Measurements from ENCODE around the gene DIP2C. TPM values are rescaled to one million over a fixed set of nuclear protein-coding genes. Genes with fewer than 3 reads are reported as not detected.
"Not testable (repeated sequence)": the region's sequence is repeated elsewhere in the genome, so short reads cannot be mapped to it uniquely, and the experiment has no call there.

The DIP2C gene
- total and polyA plus RNA-seq, 2 donors (not counting 1 experiment from before 2014, with no cell fraction given) = 1.3 to 1.9 TPM

GRCh38 chr10:513393-513792, 176.1 kb downstream of the DIP2C start:
- no peaks in the 10 kb centered on the region for H3K36me3 ChIP-seq (replicated peaks in 1 of 2; ENCODE audit: control extremely low read depth in 1 of 2, control insufficient read depth in 1 of 2, extremely low read depth in 1 of 2, insufficient read depth in 2 of 2, low read length in 1 of 2)
- H2AFZ ChIP-seq (ENCODE audit: insufficient read depth, low read depth, low read length, poor library complexity, severe bottlenecking) = no peak overlapping the region
- Mint-ChIP-seq H3K27ac (peak overlapping the region; percentile 76), H3K27me3 (peaks cover 19% of the 10 kb centered on the region), H3K9me3 (ENCODE audit: insufficient read depth) (no peaks in the 10 kb centered on the region), H3K4me3 (peak overlapping the region; percentile 86), H3K4me1 (peaks cover 14% of the 10 kb centered on the region)
- H3K27me3 ChIP-seq (replicated peaks in 1 of 4; ENCODE audit: control extremely low read depth in 1 of 4, control insufficient read depth in 3 of 4, insufficient read depth in 4 of 4, low read length in 3 of 4) = peaks cover 0 to 16% (median 3%) of the 10 kb centered on the region in 4 experiments
- intact Hi-C loops (cut with micrococcal nuclease) = loop anchor here (5.0 kb wide), 1 partner anchor 299 kb away; no protein-coding TSS in a partner anchor
- H4K20me1 ChIP-seq (ENCODE audit: control insufficient read depth, insufficient read depth, low read length, poor library complexity, severe bottlenecking) = no peaks in the 10 kb centered on the region
- H3K4me1 ChIP-seq (ENCODE audit: control insufficient read depth in 2 of 2, insufficient read depth in 2 of 2, low read length in 2 of 2) = peaks cover 8 to 18% of the 10 kb centered on the region in 2 donors
- TF ChIP-seq CTCF (IDR thresholded peaks at IDR 0.05) (no peak), EZH2 (IDR thresholded peaks at IDR 0.05; ENCODE audit: borderline replicate concordance, insufficient read depth, low read depth, low read length, poor library complexity, severe bottlenecking) (no peak)
- 77% methylated on average over 16 of the region's 18 CpGs for WGBS (ENCODE audit: insufficient coverage)
- no peak for DNase-seq
- no peak overlapping the region for H3K9ac ChIP-seq (ENCODE audit: low read length)
- H3K4me2 ChIP-seq (replicated peaks; ENCODE audit: low read depth, low read length, poor library complexity, severe bottlenecking) = peak overlapping the region; percentile 20
- H3K27ac ChIP-seq (ENCODE audit: low read length in 2 of 2) = no peak overlapping the region
- ChIA-PET CTCF (interaction anchor here (0.6 to 1.0 kb wide), 4 partner anchors 8 to 111 kb away, joined by 3 to 5 read pairs (median 3); no protein-coding TSS in a partner anchor), POLR2A (no interaction called here)
- H3K9me3 ChIP-seq (ENCODE audit: control extremely low read depth in 1 of 3, control insufficient read depth in 2 of 3, insufficient read depth in 1 of 3, low read length in 2 of 3) = no peaks in the 10 kb centered on the region
- ATAC-seq (ENCODE audit: low read depth) = no peak
- H3K79me2 ChIP-seq (ENCODE audit: control insufficient read depth, insufficient read depth, low read length) = no peaks in the 10 kb centered on the region
- peak overlapping the region in 1 of 5 experiments; percentile 35 for H3K4me3 ChIP-seq (ENCODE audit: control extremely low read depth in 1 of 5, extremely low read depth in 1 of 5, insufficient read depth in 1 of 5, low read depth in 2 of 5, low read length in 4 of 5)

- H3K79me2 ChIP-seq (ENCODE audit: control insufficient read depth, insufficient read depth, low read length); DNase-seq; H3K9me3 Mint-ChIP-seq (ENCODE audit: insufficient read depth); H3K36me3 ChIP-seq (replicated peaks in 1 of 2; ENCODE audit: control extremely low read depth in 1 of 2, control insufficient read depth in 1 of 2, extremely low read depth in 1 of 2, insufficient read depth in 2 of 2, low read length in 1 of 2); H3K9me3 ChIP-seq (ENCODE audit: control extremely low read depth in 1 of 3, control insufficient read depth in 2 of 3, insufficient read depth in 1 of 3, low read length in 2 of 3); POLR2A ChIA-PET; H2AFZ ChIP-seq (ENCODE audit: insufficient read depth, low read depth, low read length, poor library complexity, severe bottlenecking); H3K27ac ChIP-seq (ENCODE audit: low read length in 2 of 2); H3K27ac Mint-ChIP-seq; H3K9ac ChIP-seq (ENCODE audit: low read length); H4K20me1 ChIP-seq (ENCODE audit: control insufficient read depth, insufficient read depth, low read length, poor library complexity, severe bottlenecking); H3K4me2 ChIP-seq (replicated peaks; ENCODE audit: low read depth, low read length, poor library complexity, severe bottlenecking); ATAC-seq (ENCODE audit: low read depth); H3K4me3 ChIP-seq (ENCODE audit: control extremely low read depth in 1 of 5, extremely low read depth in 1 of 5, insufficient read depth in 1 of 5, low read depth in 2 of 5, low read length in 4 of 5); H3K4me3 Mint-ChIP-seq: not testable (repeated sequence)
- WGBS (ENCODE audit: insufficient coverage) = 80% methylated on average over 1 of the region's 5 CpGs
- intact Hi-C loops (cut with micrococcal nuclease) = loop anchor here (5.0 kb wide), 1 partner anchor 300 kb away; no protein-coding TSS in a partner anchor
- Histone ChIP-seq H3K4me1 (ENCODE audit: control insufficient read depth in 2 of 2, insufficient read depth in 2 of 2, low read length in 2 of 2) (peaks cover 8 to 18% of the 10 kb centered on the region in 2 donors), H3K27me3 (replicated peaks in 1 of 4; ENCODE audit: control extremely low read depth in 1 of 4, control insufficient read depth in 3 of 4, insufficient read depth in 4 of 4, low read length in 3 of 4) (peaks cover 0 to 19% (median 3%) of the 10 kb centered on the region in 4 experiments)
- peaks cover 20% of the 10 kb centered on the region for H3K27me3 Mint-ChIP-seq
- CTCF ChIA-PET = interaction anchor here (0.6 to 1.6 kb wide), 6 partner anchors 8 to 112 kb away, joined by 3 to 5 read pairs (median 3); no protein-coding TSS in a partner anchor
- peaks cover 14% of the 10 kb centered on the region for H3K4me1 Mint-ChIP-seq
These were observed 176.8 kb downstream of the DIP2C start for GRCh38 chr10:512661-513060.
